HTERT RPE-1 (cell line): Measurements from ENCODE around the gene CR1.
"Not testable (repeated sequence)": the region's sequence is repeated elsewhere in the genome, so short reads cannot be mapped to it uniquely, and the experiment has no call there.

Experiments
- in situ Hi-C: fragments of 300-500 bp; cut with MboI; formaldehyde crosslinking; loops from 4 replicates; pipeline ENCODE4 v1.14.3; 2020; ENCODE audit warnings: low sequenced_read_pairs

CR1 gene

GRCh38 chr1:207502726-207503125, 6.8 kb downstream of the CR1 start:
- in situ Hi-C loops, result no loop called here

- in situ Hi-C loops, result no loop called here
Observed at GRCh38 chr1:207503950-207504349, 8.0 kb downstream of the CR1 start.

GRCh38 chr1:207504438-207504837, 8.5 kb downstream of the CR1 start:
- in situ Hi-C loops, result no loop called here

- in situ Hi-C loops, result no loop called here
Observed at GRCh38 chr1:207510444-207510843, 14.5 kb downstream of the CR1 start.

DNA sequence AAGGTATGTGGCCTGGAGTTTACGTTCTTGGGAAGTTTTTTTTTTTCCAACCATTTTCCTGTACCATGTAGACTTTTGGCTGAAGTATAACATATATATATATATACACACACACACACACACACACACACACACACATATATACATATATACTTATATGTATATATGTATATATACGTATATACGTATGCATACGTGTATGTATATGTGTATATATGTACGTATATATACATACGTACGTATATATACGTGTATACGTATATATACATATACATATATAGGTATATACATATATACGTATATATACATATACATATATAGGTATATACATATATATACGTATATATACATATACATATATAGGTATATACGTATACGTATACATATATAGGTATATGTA, 18.9 kb downstream of the CR1 start:
- in situ Hi-C loops, result no loop called here

GRCh38 chr1:207516729-207517128, 20.8 kb downstream of the CR1 start:
- in situ Hi-C loops, result no loop called here

GRCh38 chr1:207518608-207519236, 22.8 kb downstream of the CR1 start:
- in situ Hi-C loops, result no loop called here

GRCh38 chr1:207519505-207520399, 23.8 kb downstream of the CR1 start:
- in situ Hi-C loops, result no loop called here

DNA sequence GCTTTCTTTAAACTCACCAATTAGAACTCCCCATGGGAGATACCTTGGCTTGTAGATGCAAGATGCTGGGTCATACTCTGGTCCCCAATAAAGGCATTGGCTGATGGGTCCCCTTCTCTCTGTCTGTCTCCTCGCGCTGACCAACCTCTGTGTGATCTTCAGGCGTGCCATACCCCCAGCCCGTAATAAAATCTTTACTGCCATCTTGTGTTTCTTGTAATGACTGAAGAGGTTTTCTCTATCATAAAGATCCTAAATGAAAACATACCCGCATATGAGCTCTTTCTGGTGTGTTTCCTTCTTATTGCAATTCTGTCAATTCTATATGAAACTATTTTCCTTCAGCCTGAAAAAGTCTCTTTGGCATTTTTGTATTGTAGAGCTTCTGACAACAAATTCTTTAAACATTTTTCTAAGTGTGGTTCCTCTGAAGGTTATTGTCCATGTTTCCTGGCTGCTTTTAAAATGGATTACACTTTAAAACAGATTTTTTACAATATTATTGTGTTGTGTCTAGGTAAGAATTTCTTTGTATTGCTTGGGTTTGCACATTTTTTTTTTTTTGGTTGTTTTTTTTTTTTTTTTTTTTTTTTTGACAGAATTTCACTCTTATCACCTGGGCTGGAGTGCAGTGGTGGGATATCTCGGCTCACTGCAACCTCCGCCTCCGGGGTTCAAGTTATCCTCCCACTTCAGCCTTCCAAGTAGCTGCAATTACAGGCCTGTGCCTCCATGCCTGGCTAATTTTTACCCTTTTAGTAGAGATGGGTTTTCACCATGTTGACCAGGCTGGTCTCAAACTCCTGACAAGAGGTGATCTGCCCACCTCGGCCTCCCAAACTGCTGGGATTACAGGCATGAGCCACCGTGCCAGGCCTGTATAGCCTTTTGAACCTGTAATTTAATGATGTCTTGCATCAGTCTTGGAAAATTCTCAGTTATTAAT, 24.7 kb downstream of the CR1 start:
- in situ Hi-C loops, result not testable (repeated sequence)

DNA sequence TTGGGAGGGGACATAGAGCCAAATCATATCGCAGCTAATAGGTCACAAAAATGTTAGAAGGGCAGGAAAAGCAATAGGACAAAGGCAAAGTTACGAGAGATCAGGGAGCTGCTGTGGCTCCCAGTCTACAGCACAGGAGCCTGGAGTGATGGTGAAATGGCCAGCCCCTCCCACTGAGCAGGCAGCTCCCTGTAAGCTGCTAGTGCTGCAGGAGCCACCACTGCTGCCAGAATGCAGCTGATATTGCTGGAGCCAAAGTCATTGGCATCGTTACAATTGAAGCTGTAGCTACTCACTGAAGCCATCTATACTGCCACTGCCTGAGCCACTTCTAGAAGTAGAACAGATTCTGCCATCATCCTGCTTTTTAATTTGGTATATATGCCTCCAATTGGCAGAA, 29.3 kb downstream of the CR1 start:
- in situ Hi-C loops, result not testable (repeated sequence)

DNA sequence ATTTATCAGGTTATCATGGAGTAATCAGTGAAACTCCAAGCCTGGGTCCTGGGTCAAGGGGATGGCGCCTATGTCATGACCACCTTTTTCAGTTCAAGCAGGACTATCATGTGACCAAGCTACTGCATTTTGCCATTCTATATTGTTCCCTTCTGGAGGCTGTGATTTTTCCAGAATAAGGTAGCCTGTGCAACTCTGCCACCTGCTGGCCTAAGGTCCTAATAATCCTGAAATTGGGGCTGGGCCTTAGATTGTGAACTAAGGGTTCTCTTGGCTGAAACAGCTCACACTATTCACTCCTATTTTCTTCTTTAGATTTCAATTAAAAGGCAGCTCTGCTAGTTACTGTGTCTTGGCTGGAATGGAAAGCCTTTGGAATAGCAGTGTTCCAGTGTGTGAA, 32.4 kb downstream of the CR1 start:
- in situ Hi-C loops, result not testable (repeated sequence)

- in situ Hi-C loops, result not testable (repeated sequence)
Observed at GRCh38 chr1:207536263-207536662, 40.3 kb downstream of the CR1 start.

- in situ Hi-C loops, result not testable (repeated sequence)
Observed at GRCh38 chr1:207546677-207547357, 50.9 kb downstream of the CR1 start.

DNA sequence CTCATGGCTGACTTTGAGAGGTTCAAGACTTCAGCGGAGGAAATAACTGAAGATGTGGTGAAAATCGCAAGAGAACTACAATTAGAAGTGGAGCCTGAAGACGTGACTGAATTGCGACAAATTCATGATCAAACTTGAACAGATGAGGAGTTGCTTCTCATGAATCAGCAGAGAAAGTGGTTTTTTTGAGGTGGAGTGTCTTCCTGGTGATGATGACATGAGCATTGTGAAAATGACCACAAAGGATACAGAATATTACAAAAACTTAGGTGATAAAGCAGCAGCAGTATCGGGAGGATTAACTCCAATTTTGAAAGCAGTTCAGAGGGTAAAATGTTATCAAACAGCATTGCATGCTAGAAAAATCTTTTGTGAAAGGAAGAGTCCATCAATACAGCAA, 58.9 kb downstream of the CR1 start:
- in situ Hi-C loops, result not testable (repeated sequence)

DNA sequence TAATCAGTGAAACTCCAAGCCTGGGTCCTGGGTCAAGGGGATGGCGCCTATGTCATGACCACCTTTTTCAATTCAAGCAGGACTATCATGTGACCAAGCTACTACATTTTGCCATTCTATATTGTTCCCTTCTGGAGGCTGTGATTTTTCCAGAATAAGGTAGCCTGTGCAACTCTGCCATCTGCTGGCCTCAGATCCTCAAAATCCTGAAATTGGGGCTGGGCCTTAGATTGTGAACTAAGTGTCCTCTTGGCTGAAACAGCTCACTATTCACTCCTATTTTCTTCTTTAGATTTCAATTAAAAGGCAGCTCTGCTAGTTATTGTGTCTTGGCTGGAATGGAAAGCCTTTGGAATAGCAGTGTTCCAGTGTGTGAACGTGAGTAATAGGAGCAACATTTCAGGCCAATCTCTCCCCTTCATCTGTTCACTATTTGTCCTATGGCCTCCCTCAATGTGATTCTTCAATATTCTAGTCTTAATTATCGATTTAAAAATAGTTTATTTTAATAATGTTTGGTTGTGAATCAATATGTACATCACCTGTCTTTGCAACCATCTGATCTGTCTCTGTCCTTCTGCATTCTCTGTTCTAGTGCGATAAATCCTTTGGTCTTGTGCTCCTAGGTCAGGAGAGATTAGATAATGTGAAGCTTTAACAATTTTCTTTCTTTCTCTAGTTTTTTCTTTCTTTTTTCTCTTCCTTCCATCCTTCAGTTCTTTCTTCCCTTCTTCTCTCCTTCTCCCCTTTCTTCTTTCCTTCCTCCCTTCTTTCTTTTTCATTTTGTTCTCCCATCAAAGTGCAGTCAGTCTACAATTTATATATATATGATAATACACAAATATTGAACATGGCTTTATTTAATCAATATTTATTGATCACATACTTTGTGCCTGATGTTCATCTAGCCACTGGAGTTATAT, 69.8 kb downstream of the CR1 start:
- in situ Hi-C loops, result no loop called here

- in situ Hi-C loops, result not testable (repeated sequence)
Observed at GRCh38 chr1:207571926-207572325, 76.0 kb downstream of the CR1 start.

- in situ Hi-C loops, result not testable (repeated sequence)
Observed at GRCh38 chr1:207573074-207573473, 77.1 kb downstream of the CR1 start.

- in situ Hi-C loops, result not testable (repeated sequence)
Observed at GRCh38 chr1:207575381-207575780, 79.4 kb downstream of the CR1 start.

- in situ Hi-C loops, result no loop called here
Observed at GRCh38 chr1:207578796-207579435, 83.0 kb downstream of the CR1 start.
